Neural progenitor cell (in vitro differentiated cells): ENCODE measurements around the gene SLC25A2. TPM values are rescaled to one million over a fixed set of nuclear protein-coding genes. Genes with fewer than 3 reads are reported as not detected.
"Not testable (repeated sequence)": the region's sequence is repeated elsewhere in the genome, so short reads cannot be mapped to it uniquely, and the experiment has no call there.

Experiments used
- DNase-seq: peaks from one replicate; pipeline ENCODE4 v3.0.0-alpha.2; 2016; ENCODE audit warnings: low spot score
- H2AFZ ChIP-seq: fragments of 200-600 bp; sonication (generic); replicated peaks from 2 replicates; pipeline ENCODE4 v1.6.1; 2016; ENCODE audit warnings: antibody characterized with exemption
- H3F3A ChIP-seq: fragments of 200-600 bp; sonication (generic); 2 replicates; pipeline ENCODE4 v1.6.1; 2016; ENCODE audit warnings: antibody characterized with exemption, low read depth
- H3K27ac ChIP-seq: fragments of 200-600 bp; sonication (generic); 2 replicates; pipeline ENCODE4 v1.5.1; 2016; ENCODE audit warnings: mild to moderate bottlenecking
- H3K27me3 ChIP-seq: fragments of 200-600 bp; sonication (generic); 2 replicates; pipeline ENCODE4 v1.6.1; 2016; ENCODE audit warnings: mild to moderate bottlenecking, moderate library complexity
- H3K36me3 ChIP-seq: fragments of 200-600 bp; sonication (generic); 2 replicates; pipeline ENCODE4 v1.5.1; 2016
- H3K4me1 ChIP-seq: fragments of 200-600 bp; sonication (generic); 2 replicates; pipeline ENCODE4 v1.6.1; 2016; ENCODE audit warnings: mixed run types
- H3K4me2 ChIP-seq: fragments of 200-600 bp; sonication (generic); 2 replicates; pipeline ENCODE4 v1.6.1; 2016
- H3K4me3 ChIP-seq: fragments of 200-600 bp; sonication (generic); 2 replicates; pipeline ENCODE4 v1.5.1; 2016
- H3K79me2 ChIP-seq: fragments of 200-600 bp; sonication (generic); 2 replicates; pipeline ENCODE4 v1.6.1; 2016; ENCODE audit warnings: low read depth
- H3K9ac ChIP-seq: fragments of 200-600 bp; sonication (generic); 2 replicates; pipeline ENCODE4 v1.6.1; 2016
- H3K9me3 ChIP-seq: fragments of 200-600 bp; sonication (generic); 2 replicates; pipeline ENCODE4 v1.5.1; 2016; ENCODE audit warnings: low read depth
- H4K20me1 ChIP-seq: fragments of 200-600 bp; sonication (generic); 2 replicates; pipeline ENCODE4 v1.6.1; 2016; ENCODE audit warnings: low read depth
- H3K27ac Mint-ChIP-seq: 3 replicates; pipeline ENCODE4 v1.8.0; 2021; ENCODE audit warnings: mixed read lengths
- H3K27me3 Mint-ChIP-seq: 2 replicates; pipeline ENCODE4 v1.8.0; 2022; ENCODE audit warnings: low read depth, mild to moderate bottlenecking, inconsistent platforms, moderate library complexity, mixed read lengths; ENCODE audit not compliant: insufficient read depth
- H3K36me3 Mint-ChIP-seq: 3 replicates; pipeline ENCODE4 v1.8.0; 2021; ENCODE audit warnings: mixed read lengths
- H3K4me1 Mint-ChIP-seq: 3 replicates; pipeline ENCODE4 v1.8.0; 2021; ENCODE audit warnings: mixed read lengths
- H3K4me3 Mint-ChIP-seq: 3 replicates; pipeline ENCODE4 v1.8.0; 2021; ENCODE audit warnings: mild to moderate bottlenecking, moderate library complexity, mixed read lengths
- H3K9me3 Mint-ChIP-seq: 3 replicates; pipeline ENCODE4 v1.8.0; 2020; ENCODE audit warnings: mixed read lengths
- EZH2 ChIP-seq: fragments of 200-600 bp; sonication (generic); IDR thresholded peaks from 2 replicates; pipeline ENCODE4 v1.6.1; 2017; ENCODE audit warnings: antibody characterized with exemption, mild to moderate bottlenecking, moderate library complexity
- EZH2phosphoT487 ChIP-seq: fragments of 200-600 bp; sonication (generic); IDR thresholded peaks from 2 replicates; pipeline ENCODE4 v1.6.1; 2017; ENCODE audit warnings: antibody characterized with exemption
- total RNA-seq: library from RNA; depleted of rRNA; stranded (reverse); fragments of >200 nt; gene quantifications from 2 replicates; pipeline ENCODE4 v1.2.3, GENCODE V29; 2015; ENCODE audit warnings: low replicate concordance
- TF ChIP-seq, protein P1 (sequence below): fragments of 200-600 bp; sonication (generic); IDR thresholded peaks from 2 replicates; pipeline ENCODE4 v1.5.1; 2017; ENCODE audit warnings: antibody characterized with exemption, mild to moderate bottlenecking

SLC25A2 gene
- total RNA-seq = 0.22 and 0.96 TPM in 2 replicates

DNA sequence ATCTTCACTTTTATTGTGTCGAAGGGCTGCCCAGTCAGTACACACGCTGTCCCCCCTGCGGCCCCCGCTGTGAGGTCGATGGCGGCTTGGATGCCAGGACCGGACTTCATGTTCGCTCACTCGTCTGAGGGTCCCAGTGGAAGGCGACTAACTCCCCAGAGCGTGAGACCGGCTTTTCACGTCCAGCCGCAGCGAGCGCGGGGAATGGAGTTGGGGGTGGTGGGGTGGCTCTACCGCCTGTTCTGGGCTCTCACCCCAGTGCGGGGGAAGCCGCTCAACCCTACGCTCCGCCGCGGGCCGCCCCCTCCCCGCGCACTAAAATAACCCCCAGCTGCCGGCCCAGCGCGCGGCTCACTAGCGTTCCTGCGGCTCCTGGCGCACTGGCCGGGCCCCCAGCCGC is at the start of gene SLC25A2:
Gene SLC25A2, minus strand, starts transcription at position 294 of the 400 bp plus-strand sequence. Its CDS starts 184 bp downstream, at position 110.
- no peak within 1 kb of the TSS for H3K4me3 Mint-ChIP-seq
- H3K4me1 Mint-ChIP-seq = no peaks in the 10 kb centered on the region
- H3K4me1 ChIP-seq = no peaks in the 10 kb centered on the region
- H3K27me3 Mint-ChIP-seq = peaks cover 10% of the 10 kb centered on the region
- H3K4me3 ChIP-seq = no peak within 1 kb of the TSS
- no peak within 1 kb of the TSS for H3K9ac ChIP-seq
- H3K79me2 ChIP-seq = no peaks in the 10 kb centered on the region
- peaks cover 28% of the 10 kb centered on the region for H3K36me3 Mint-ChIP-seq
- no peaks in the 10 kb centered on the region for H3K27me3 ChIP-seq
- no peaks in the 10 kb centered on the region for H4K20me1 ChIP-seq
- no peaks in the 10 kb centered on the region for H3K36me3 ChIP-seq
- H3K9me3 Mint-ChIP-seq = peaks cover 80% of the 10 kb centered on the region
- DNase-seq = no peak
- TF ChIP-seq, protein P1, sequence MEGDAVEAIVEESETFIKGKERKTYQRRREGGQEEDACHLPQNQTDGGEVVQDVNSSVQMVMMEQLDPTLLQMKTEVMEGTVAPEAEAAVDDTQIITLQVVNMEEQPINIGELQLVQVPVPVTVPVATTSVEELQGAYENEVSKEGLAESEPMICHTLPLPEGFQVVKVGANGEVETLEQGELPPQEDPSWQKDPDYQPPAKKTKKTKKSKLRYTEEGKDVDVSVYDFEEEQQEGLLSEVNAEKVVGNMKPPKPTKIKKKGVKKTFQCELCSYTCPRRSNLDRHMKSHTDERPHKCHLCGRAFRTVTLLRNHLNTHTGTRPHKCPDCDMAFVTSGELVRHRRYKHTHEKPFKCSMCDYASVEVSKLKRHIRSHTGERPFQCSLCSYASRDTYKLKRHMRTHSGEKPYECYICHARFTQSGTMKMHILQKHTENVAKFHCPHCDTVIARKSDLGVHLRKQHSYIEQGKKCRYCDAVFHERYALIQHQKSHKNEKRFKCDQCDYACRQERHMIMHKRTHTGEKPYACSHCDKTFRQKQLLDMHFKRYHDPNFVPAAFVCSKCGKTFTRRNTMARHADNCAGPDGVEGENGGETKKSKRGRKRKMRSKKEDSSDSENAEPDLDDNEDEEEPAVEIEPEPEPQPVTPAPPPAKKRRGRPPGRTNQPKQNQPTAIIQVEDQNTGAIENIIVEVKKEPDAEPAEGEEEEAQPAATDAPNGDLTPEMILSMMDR = no peak
- TF ChIP-seq EZH2phosphoT487 (no peak), EZH2 (no peak)
- H3K9me3 ChIP-seq = no peaks in the 10 kb centered on the region
- H3K27ac Mint-ChIP-seq = no peak within 1 kb of the TSS
- H3K27ac ChIP-seq = no peak within 1 kb of the TSS
- H3F3A ChIP-seq = no peaks in the 10 kb centered on the region
- no peak within 1 kb of the TSS for H3K4me2 ChIP-seq
- H2AFZ ChIP-seq = no peak within 1 kb of the TSS

DNA sequence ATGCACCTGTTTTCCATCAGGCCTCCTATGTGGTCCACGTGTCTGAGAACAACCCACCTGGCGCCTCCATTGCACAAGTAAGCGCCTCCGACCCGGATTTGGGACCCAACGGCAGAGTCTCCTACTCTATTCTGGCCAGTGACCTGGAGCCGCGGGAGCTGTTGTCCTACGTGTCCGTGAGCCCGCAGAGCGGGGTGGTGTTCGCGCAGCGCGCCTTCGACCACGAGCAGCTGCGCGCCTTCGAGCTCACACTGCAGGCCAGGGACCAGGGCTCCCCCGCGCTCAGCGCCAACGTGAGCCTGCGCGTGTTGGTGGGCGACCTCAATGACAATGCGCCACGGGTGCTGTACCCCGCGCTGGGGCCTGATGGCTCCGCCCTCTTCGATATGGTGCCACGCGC is 47.7 kb upstream of the SLC25A2 start:
- Histone ChIP-seq H4K20me1 (no peaks in the 10 kb centered on the region), H3K27me3 (no peaks in the 10 kb centered on the region), H3K4me2 (no peak overlapping the region), H2AFZ (no peak overlapping the region), H3K9me3 (peaks cover 5% of the 10 kb centered on the region), H3K4me1 (no peaks in the 10 kb centered on the region), H3F3A (no peaks in the 10 kb centered on the region), H3K9ac (no peak overlapping the region), H3K79me2 (no peaks in the 10 kb centered on the region), H3K27ac (no peak overlapping the region), H3K4me3 (no peak overlapping the region), H3K36me3 (no peaks in the 10 kb centered on the region)
- TF ChIP-seq, protein P1 = no peak
- TF ChIP-seq EZH2 (no peak), EZH2phosphoT487 (no peak)
- Mint-ChIP-seq H3K4me3 (no peak overlapping the region), H3K36me3 (peaks cover 5% of the 10 kb centered on the region), H3K27ac (no peak overlapping the region), H3K27me3 (peaks cover 2% of the 10 kb centered on the region), H3K4me1 (no peaks in the 10 kb centered on the region), H3K9me3 (peaks cover 56% of the 10 kb centered on the region)
- no peak for DNase-seq

GRCh38 chr5:141349917-141350619 is 46.2 kb upstream of the SLC25A2 start, which contains the start of gene PCDHGB1:
Gene PCDHGB1 (plus strand): TSS chr5:141350099. CDS start chr5:141350261, 162 bp downstream.
- Histone ChIP-seq H4K20me1 (no peaks in the 10 kb centered on the region), H3K9me3 (peaks cover 5% of the 10 kb centered on the region), H3F3A (no peaks in the 10 kb centered on the region), H3K27ac (no peak within 1 kb of the TSS), H3K79me2 (no peaks in the 10 kb centered on the region), H3K4me2 (peak within 1 kb of the TSS; percentile 42), H3K4me1 (no peaks in the 10 kb centered on the region), H3K9ac (no peak within 1 kb of the TSS), H3K27me3 (no peaks in the 10 kb centered on the region), H3K4me3 (peak within 1 kb of the TSS; percentile 0), H2AFZ (peak within 1 kb of the TSS; percentile 99), H3K36me3 (no peaks in the 10 kb centered on the region)
- Mint-ChIP-seq H3K4me1 (no peaks in the 10 kb centered on the region), H3K9me3 (peaks cover 53% of the 10 kb centered on the region), H3K27ac (no peak within 1 kb of the TSS), H3K27me3 (no peaks in the 10 kb centered on the region), H3K4me3 (no peak within 1 kb of the TSS), H3K36me3 (peaks cover 9% of the 10 kb centered on the region)
- DNase-seq = peak; percentile 76
- no peak for TF ChIP-seq EZH2phosphoT487
- TF ChIP-seq, protein P1 = peak; percentile 63

DNA sequence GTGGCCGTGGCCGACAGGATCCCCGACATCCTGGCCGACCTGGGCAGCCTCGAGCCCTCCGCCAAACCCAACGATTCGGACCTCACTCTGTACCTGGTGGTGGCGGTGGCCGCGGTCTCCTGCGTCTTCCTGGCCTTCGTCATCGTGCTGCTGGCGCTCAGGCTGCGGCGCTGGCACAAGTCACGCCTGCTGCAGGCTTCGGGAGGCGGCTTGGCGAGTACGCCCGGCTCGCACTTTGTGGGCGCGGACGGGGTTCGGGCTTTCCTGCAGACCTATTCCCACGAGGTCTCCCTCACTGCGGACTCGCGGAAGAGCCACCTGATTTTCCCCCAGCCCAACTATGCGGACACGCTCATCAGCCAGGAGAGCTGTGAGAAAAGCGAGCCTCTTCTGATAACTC is 42.2 kb upstream of the SLC25A2 start:
- not testable (repeated sequence) for H3K4me2 ChIP-seq, H3K27me3 ChIP-seq, H3K4me1 ChIP-seq, H3K27ac ChIP-seq, H3K36me3 Mint-ChIP-seq, H3K27me3 Mint-ChIP-seq, DNase-seq, H3K9ac ChIP-seq, H2AFZ ChIP-seq, H3K27ac Mint-ChIP-seq, H3K79me2 ChIP-seq, H3K4me3 ChIP-seq, H3K4me3 Mint-ChIP-seq, H3F3A ChIP-seq, H3K36me3 ChIP-seq, H3K4me1 Mint-ChIP-seq, H4K20me1 ChIP-seq
- H3K9me3 ChIP-seq = peaks cover 10% of the 10 kb centered on the region
- peaks cover 60% of the 10 kb centered on the region for H3K9me3 Mint-ChIP-seq
